Caco-2 (cell line): ENCODE data around the gene LSM10. TPM values are rescaled to one million over a fixed set of nuclear protein-coding genes. Genes with fewer than 3 reads are reported as not detected.

Source experiments
- BruUV-seq: library from RNA; stranded (reverse); fragments of 400-500 nt; replicated peaks from 2 replicates; lab custom pipeline; 2021; lab: Mats Ljungman, UMichigan
- CTCF ChIA-PET: fragments of 300-600 bp; sonication (Branson Sonifier 250); formaldehyde crosslinking; loops from one replicate; lab custom pipeline; 2022; ENCODE audit warnings: antibody characterized with exemption; lab: Charles Lee
- POLR2A ChIA-PET: fragments of 300-600 bp; sonication (Branson Sonifier 250); formaldehyde crosslinking; loops from one replicate; lab custom pipeline; 2022; ENCODE audit warnings: antibody characterized with exemption; lab: Charles Lee
- DNase-seq, 2 experiments: peaks; one replicate each; pipeline versions ENCODE4 v3.0.0 to v3.0.0-alpha.2; 2020 to 2022
- H3K27me3 ChIP-seq: replicated peaks from 2 replicates; pipeline ENCODE4 v1.6.0; 2011; ENCODE audit warnings: low read length; ENCODE audit not compliant: control insufficient read depth, insufficient read depth
- H3K36me3 ChIP-seq: 2 replicates; pipeline ENCODE4 v1.5.1; 2011; ENCODE audit warnings: low read length; ENCODE audit not compliant: control insufficient read depth, insufficient read depth
- H3K4me1 ChIP-seq: fragments of 250-450 bp; sonication (Bioruptor Pico); 2 replicates; pipeline ENCODE4 v1.5.1; 2020; ENCODE audit warnings: mild to moderate bottlenecking
- H3K4me3 ChIP-seq: 2 replicates; pipeline ENCODE4 v1.5.1; 2011; ENCODE audit warnings: low read depth, mild to moderate bottlenecking, control low read depth, low read length
- H3K9me3 ChIP-seq: fragments of 250-450 bp; sonication (Bioruptor Pico); 2 replicates; pipeline ENCODE4 v1.5.1; 2020; ENCODE audit warnings: mild to moderate bottlenecking, moderate library complexity
- H3K27ac Mint-ChIP-seq: one replicate; pipeline ENCODE4 v1.8.0; 2022; ENCODE audit warnings: mixed read lengths; ENCODE audit not compliant: unreplicated experiment
- H3K27me3 Mint-ChIP-seq: one replicate; pipeline ENCODE4 v1.8.0; 2022; ENCODE audit warnings: mixed read lengths; ENCODE audit not compliant: insufficient read depth, unreplicated experiment
- H3K36me3 Mint-ChIP-seq: one replicate; pipeline ENCODE4 v1.8.0; 2022; ENCODE audit warnings: mild to moderate bottlenecking, mixed read lengths; ENCODE audit not compliant: insufficient read depth, unreplicated experiment
- H3K4me1 Mint-ChIP-seq: one replicate; pipeline ENCODE4 v1.8.0; 2022; ENCODE audit warnings: low read depth, mixed read lengths; ENCODE audit not compliant: unreplicated experiment
- H3K4me3 Mint-ChIP-seq: one replicate; pipeline ENCODE4 v1.8.0; 2022; ENCODE audit warnings: mild to moderate bottlenecking, moderate library complexity, mixed read lengths; ENCODE audit not compliant: unreplicated experiment
- H3K9me3 Mint-ChIP-seq: one replicate; pipeline ENCODE4 v1.8.0; 2022; ENCODE audit warnings: mixed read lengths; ENCODE audit not compliant: unreplicated experiment
- intact Hi-C: fragments of 100-400 bp; cut with micrococcal nuclease; formaldehyde crosslinking; loops from one replicate; pipeline ENCODE4 v1.10.0; 2022; ENCODE audit not compliant: unreplicated experiment
- total RNA-seq: library from RNA; stranded (reverse); gene quantifications from 2 replicates; pipeline ENCODE4 v1.2.3, GENCODE V29; 2022
- TF ChIP-seq, protein P1 (sequence below), 2 experiments: fragments of 200-600 bp in 1 of 2; IDR thresholded peaks; 1 replicate in 1 of 2; 2 replicates in 1 of 2; pipeline versions ENCODE4 v1.5.1 to v1.8.0; 2011 to 2022; ENCODE audit warnings: antibody characterized with exemption in 1 of 2, control low read depth in 1 of 2, inconsistent platforms in 1 of 2, low read depth in 1 of 2, low read length in 1 of 2, mild to moderate bottlenecking in 1 of 2, moderate library complexity in 1 of 2; ENCODE audit not compliant: insufficient read depth in 1 of 2, severe bottlenecking in 1 of 2, unreplicated experiment in 1 of 2

Gene LSM10
- total RNA-seq, 1 experiment from 2014 or later: 20.7 TPM

DNA sequence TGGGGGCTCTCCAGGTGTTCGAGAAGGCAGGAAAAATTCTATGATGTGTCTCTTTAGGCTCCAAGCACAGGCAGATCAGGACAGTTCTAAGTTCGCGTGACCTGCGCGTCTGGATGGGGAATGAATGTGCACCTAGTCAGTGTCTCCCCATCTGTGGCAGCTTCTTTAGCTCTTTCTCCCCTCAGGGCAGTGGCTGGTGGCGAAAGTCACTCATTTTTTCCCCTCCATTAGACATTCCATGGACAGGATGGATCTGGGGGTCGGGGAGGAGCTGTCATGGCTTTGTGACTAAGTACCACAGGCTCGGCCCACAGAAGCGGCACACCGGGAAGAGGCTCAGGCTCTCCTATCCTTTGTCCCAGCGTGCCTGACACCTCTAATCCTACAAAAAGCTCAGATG is 43.2 kb downstream of the LSM10 start:
- TF ChIP-seq, protein P1, sequence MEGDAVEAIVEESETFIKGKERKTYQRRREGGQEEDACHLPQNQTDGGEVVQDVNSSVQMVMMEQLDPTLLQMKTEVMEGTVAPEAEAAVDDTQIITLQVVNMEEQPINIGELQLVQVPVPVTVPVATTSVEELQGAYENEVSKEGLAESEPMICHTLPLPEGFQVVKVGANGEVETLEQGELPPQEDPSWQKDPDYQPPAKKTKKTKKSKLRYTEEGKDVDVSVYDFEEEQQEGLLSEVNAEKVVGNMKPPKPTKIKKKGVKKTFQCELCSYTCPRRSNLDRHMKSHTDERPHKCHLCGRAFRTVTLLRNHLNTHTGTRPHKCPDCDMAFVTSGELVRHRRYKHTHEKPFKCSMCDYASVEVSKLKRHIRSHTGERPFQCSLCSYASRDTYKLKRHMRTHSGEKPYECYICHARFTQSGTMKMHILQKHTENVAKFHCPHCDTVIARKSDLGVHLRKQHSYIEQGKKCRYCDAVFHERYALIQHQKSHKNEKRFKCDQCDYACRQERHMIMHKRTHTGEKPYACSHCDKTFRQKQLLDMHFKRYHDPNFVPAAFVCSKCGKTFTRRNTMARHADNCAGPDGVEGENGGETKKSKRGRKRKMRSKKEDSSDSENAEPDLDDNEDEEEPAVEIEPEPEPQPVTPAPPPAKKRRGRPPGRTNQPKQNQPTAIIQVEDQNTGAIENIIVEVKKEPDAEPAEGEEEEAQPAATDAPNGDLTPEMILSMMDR (IDR thresholded peaks at IDR 0.05; ENCODE audit: insufficient read depth in 1 of 2, low read depth in 1 of 2, low read length in 1 of 2, severe bottlenecking in 1 of 2, unreplicated experiment in 1 of 2): no peak
- no peak for DNase-seq
- H3K4me3 ChIP-seq: no peak overlapping the region
- intact Hi-C loops: no loop called here
- H3K4me1 ChIP-seq: no peaks in the 10 kb centered on the region
- POLR2A ChIA-PET: no interaction called here
- no peak overlapping the region for H3K4me3 Mint-ChIP-seq
- H3K27me3 Mint-ChIP-seq: no peaks in the 10 kb centered on the region
- H3K27ac Mint-ChIP-seq: no peak overlapping the region
- no peaks in the 10 kb centered on the region for H3K9me3 Mint-ChIP-seq
- H3K4me1 Mint-ChIP-seq: no peaks in the 10 kb centered on the region
- H3K36me3 Mint-ChIP-seq: peaks cover 5% of the 10 kb centered on the region
- CTCF ChIA-PET: no interaction called here
- no peaks in the 10 kb centered on the region for H3K27me3 ChIP-seq
- H3K36me3 ChIP-seq: peaks cover 1% of the 10 kb centered on the region; the same call in 1 of the 2 replicates
- BruUV-seq: no TSS peak
- no peaks in the 10 kb centered on the region for H3K9me3 ChIP-seq

DNA sequence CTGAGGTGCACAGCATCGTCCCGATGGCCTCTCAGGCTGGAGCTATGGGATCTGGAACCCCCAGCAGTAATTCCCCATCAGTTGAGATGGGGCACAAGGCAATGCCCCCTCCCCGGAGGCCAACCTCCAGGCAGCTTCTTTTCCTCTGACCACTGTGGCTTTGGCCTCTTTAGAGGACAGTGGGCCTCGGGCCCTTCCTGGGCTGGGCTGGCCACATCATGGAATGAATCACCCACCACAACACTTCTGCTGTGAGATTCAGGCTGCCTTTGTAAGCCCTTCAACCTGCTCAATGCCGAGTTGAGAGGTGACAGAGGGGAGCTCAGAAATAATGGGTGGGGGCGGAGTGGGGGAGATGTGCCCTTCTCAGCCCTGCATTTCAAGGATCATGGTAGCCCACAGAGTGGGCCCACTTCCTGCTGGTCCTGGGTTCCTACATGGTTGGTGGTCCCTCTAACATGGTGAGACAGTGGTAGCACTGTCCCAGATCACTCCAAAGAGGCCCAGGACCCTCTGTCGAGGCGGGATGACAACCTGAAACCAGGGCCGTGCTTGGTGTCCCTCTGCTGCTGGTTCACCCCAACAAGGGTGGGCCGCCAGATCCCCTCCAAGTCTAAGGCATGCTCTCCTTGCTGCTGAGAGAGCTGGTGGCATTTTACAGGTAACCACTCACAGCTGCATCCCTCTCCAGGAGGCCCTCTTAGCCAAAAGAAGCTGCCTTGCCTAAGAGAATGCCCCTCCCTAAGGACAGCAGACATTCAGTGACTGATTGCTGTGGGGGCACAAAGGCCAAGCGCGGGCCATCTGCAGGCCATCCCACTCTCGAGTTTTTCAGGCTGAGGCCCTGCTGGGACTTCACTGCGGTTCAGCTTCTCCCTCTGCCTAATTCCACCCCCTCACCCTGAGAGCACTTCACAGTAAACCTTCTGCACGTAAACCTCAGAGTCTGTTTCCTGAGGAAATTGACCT is 44.5 kb downstream of the LSM10 start:
- no peak for DNase-seq
- Mint-ChIP-seq H3K36me3 (peaks cover 5% of the 10 kb centered on the region), H3K27ac (no peak overlapping the region), H3K4me1 (no peaks in the 10 kb centered on the region), H3K9me3 (no peaks in the 10 kb centered on the region), H3K4me3 (no peak overlapping the region), H3K27me3 (no peaks in the 10 kb centered on the region)
- TF ChIP-seq, protein P1 (IDR thresholded peaks at IDR 0.05; ENCODE audit: insufficient read depth in 1 of 2, low read depth in 1 of 2, low read length in 1 of 2, severe bottlenecking in 1 of 2, unreplicated experiment in 1 of 2): no peak
- Histone ChIP-seq H3K9me3 (no peaks in the 10 kb centered on the region), H3K4me3 (no peak overlapping the region), H3K4me1 (no peaks in the 10 kb centered on the region), H3K27me3 (no peaks in the 10 kb centered on the region), H3K36me3 (0 out of 2 replicates have a peak, but pooled peaks cover 1% of the 10 kb centered on the region)
- no TSS peak for BruUV-seq
- ChIA-PET CTCF (no interaction called here), POLR2A (no interaction called here)
- intact Hi-C loops: no loop called here

DNA sequence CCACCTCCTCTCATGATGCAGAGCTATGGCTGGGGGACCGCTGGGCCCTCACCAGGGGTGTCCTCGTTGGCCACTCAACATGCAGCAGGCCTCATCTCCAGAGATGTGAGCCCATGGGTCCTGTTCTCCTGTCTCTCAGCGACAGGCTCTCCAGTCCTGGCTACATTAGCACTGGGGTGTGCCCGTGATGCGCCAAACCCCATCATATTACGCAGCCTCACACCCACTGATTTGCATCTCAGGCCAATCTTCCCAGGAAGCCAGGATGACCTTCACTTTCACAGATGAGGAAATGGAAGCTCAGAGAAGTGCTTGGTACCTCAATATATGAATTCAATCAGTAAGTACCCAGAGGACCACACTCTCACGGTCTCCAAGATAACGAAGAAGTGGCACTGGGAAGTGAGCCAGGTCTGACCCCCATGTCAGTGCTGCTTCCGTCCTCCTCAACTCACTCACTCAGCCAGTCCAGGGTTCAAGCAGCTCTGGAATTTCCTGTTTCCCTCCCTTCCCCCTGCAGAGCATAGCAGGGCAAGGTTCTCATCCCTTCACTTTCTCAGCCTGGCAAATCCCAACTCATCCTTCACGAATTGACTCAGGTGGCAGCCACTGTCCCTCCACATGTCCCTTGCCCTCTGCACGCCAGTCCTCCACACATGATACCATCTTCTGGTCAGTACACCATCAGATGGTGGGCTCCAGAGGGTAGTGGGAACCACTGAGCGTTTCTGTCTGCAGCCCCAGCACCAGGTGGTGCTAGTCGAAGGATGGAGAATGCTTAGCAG is 45.4 kb downstream of the LSM10 start:
- no peak overlapping the region for H3K4me3 ChIP-seq
- Mint-ChIP-seq H3K27me3 (no peaks in the 10 kb centered on the region), H3K4me1 (no peaks in the 10 kb centered on the region), H3K36me3 (peaks cover 11% of the 10 kb centered on the region), H3K9me3 (no peaks in the 10 kb centered on the region), H3K27ac (no peak overlapping the region), H3K4me3 (no peak overlapping the region)
- ChIA-PET POLR2A (no interaction called here), CTCF (no interaction called here)
- no TSS peak for BruUV-seq
- intact Hi-C loops: no loop called here
- H3K36me3 ChIP-seq: 0 out of 2 replicates have a peak, but pooled peaks cover 1% of the 10 kb centered on the region
- DNase-seq: no peak
- no peaks in the 10 kb centered on the region for H3K4me1 ChIP-seq
- no peaks in the 10 kb centered on the region for H3K9me3 ChIP-seq
- TF ChIP-seq, protein P1 (IDR thresholded peaks at IDR 0.05; ENCODE audit: insufficient read depth in 1 of 2, low read depth in 1 of 2, low read length in 1 of 2, severe bottlenecking in 1 of 2, unreplicated experiment in 1 of 2): no peak
- no peaks in the 10 kb centered on the region for H3K27me3 ChIP-seq
